Lower leg skin (tissue), 3 donors: ENCODE data around the gene TBC1D19.

Source experiments
- CTCF ChIP-seq, 3 donors: fragments of 450-650 bp; IDR thresholded peaks; one replicate each; pipeline ENCODE4 v1.5.1; 2016; ENCODE audit warnings: antibody characterized with exemption in 3 of 3, mild to moderate bottlenecking in 3 of 3, moderate library complexity in 2 of 3
- POLR2A ChIP-seq, 2 donors: fragments of 450-650 bp; IDR thresholded peaks; one replicate each; pipeline ENCODE4 v1.6.1; 2016 to 2017; ENCODE audit warnings: antibody characterized with exemption in 2 of 2, mild to moderate bottlenecking in 1 of 2, moderate library complexity in 1 of 2

GRCh38 chr4:26594778-26595177 is 10.9 kb downstream of the TBC1D19 start:
- TF ChIP-seq CTCF (IDR thresholded peaks at IDR 0.05) (no peak), POLR2A (IDR thresholded peaks at IDR 0.05) (no peak)
